ENCODE measurements around the gene SPOUT1. TPM values are rescaled to one million over a fixed set of nuclear protein-coding genes. Genes with fewer than 3 reads are reported as not detected.

Gene SPOUT1
- total and polyA plus RNA-seq, 2 donors (not counting 1 experiment from before 2014, with no cell fraction given) = 73.0 to 86.4 TPM

- no peak overlapping the region for H2AFZ ChIP-seq (ENCODE audit: insufficient read depth, low read depth, low read length, poor library complexity, severe bottlenecking)
- no peak overlapping the region for H3K4me3 ChIP-seq (ENCODE audit: control extremely low read depth in 1 of 5, extremely low read depth in 1 of 5, insufficient read depth in 1 of 5, low read depth in 2 of 5, low read length in 4 of 5)
- Mint-ChIP-seq H3K4me3 (no peak overlapping the region), H3K27me3 (no peaks in the 10 kb centered on the region), H3K9me3 (ENCODE audit: insufficient read depth) (no peaks in the 10 kb centered on the region), H3K27ac (no peak overlapping the region), H3K4me1 (peaks cover 21% of the 10 kb centered on the region)
- H3K4me1 ChIP-seq (ENCODE audit: control insufficient read depth in 2 of 2, insufficient read depth in 2 of 2, low read length in 2 of 2) = peaks cover 16 to 17% of the 10 kb centered on the region in 2 donors
- WGBS (ENCODE audit: insufficient coverage) = 79% methylated on average over 3 of the region's 4 CpGs
- H4K20me1 ChIP-seq (ENCODE audit: control insufficient read depth, insufficient read depth, low read length, poor library complexity, severe bottlenecking) = peaks cover 9% of the 10 kb centered on the region
- no peaks in the 10 kb centered on the region for H3K27me3 ChIP-seq (replicated peaks in 1 of 4; ENCODE audit: control extremely low read depth in 1 of 4, control insufficient read depth in 3 of 4, insufficient read depth in 4 of 4, low read length in 3 of 4)
- ChIA-PET CTCF (no interaction called here), POLR2A (no interaction called here)
- no peaks in the 10 kb centered on the region for H3K9me3 ChIP-seq (ENCODE audit: control extremely low read depth in 1 of 3, control insufficient read depth in 2 of 3, insufficient read depth in 1 of 3, low read length in 2 of 3)
- ATAC-seq (ENCODE audit: low read depth) (no peak), DNase-seq (no peak)
- H3K27ac ChIP-seq (ENCODE audit: low read length in 2 of 2) = no peak overlapping the region
- H3K4me2 ChIP-seq (replicated peaks; ENCODE audit: low read depth, low read length, poor library complexity, severe bottlenecking) = no peak overlapping the region
- H3K79me2 ChIP-seq (ENCODE audit: control insufficient read depth, insufficient read depth, low read length) = peaks cover 33% of the 10 kb centered on the region
- TF ChIP-seq CTCF (IDR thresholded peaks at IDR 0.05) = no peak
- TF ChIP-seq EZH2 (IDR thresholded peaks at IDR 0.05; ENCODE audit: borderline replicate concordance, insufficient read depth, low read depth, low read length, poor library complexity, severe bottlenecking) = no peak
- no peak overlapping the region for H3K9ac ChIP-seq (ENCODE audit: low read length)
- peaks cover 0 to 40% of the 10 kb centered on the region in 2 experiments for H3K36me3 ChIP-seq (replicated peaks in 1 of 2; ENCODE audit: control extremely low read depth in 1 of 2, control insufficient read depth in 1 of 2, extremely low read depth in 1 of 2, insufficient read depth in 2 of 2, low read length in 1 of 2)
- intact Hi-C loops (cut with micrococcal nuclease) = no loop called here
These were observed 39.1 kb downstream of the SPOUT1 start for GRCh38 chr9:128790536-128790935.

GRCh38 chr9:128788445-128788844 lies 41.1 kb downstream of the SPOUT1 start:
- Histone ChIP-seq H3K79me2 (ENCODE audit: control insufficient read depth, insufficient read depth, low read length) (peaks cover 33% of the 10 kb centered on the region), H3K4me3 (ENCODE audit: control extremely low read depth in 1 of 5, extremely low read depth in 1 of 5, insufficient read depth in 1 of 5, low read depth in 2 of 5, low read length in 4 of 5) (peak overlapping the region in 1 of 5 experiments; percentile 92), H3K27me3 (replicated peaks in 1 of 4; ENCODE audit: control extremely low read depth in 1 of 4, control insufficient read depth in 3 of 4, insufficient read depth in 4 of 4, low read length in 3 of 4) (no peaks in the 10 kb centered on the region), H3K27ac (ENCODE audit: low read length in 2 of 2) (peak overlapping the region in 1 of 2 donors; percentile 86), H3K36me3 (replicated peaks in 1 of 2; ENCODE audit: control extremely low read depth in 1 of 2, control insufficient read depth in 1 of 2, extremely low read depth in 1 of 2, insufficient read depth in 2 of 2, low read length in 1 of 2) (peaks cover 0 to 37% of the 10 kb centered on the region in 2 experiments), H4K20me1 (ENCODE audit: control insufficient read depth, insufficient read depth, low read length, poor library complexity, severe bottlenecking) (peaks cover 9% of the 10 kb centered on the region), H3K4me2 (replicated peaks; ENCODE audit: low read depth, low read length, poor library complexity, severe bottlenecking) (peak overlapping the region; percentile 90), H3K9me3 (ENCODE audit: control extremely low read depth in 1 of 3, control insufficient read depth in 2 of 3, insufficient read depth in 1 of 3, low read length in 2 of 3) (no peaks in the 10 kb centered on the region), H3K4me1 (ENCODE audit: control insufficient read depth in 2 of 2, insufficient read depth in 2 of 2, low read length in 2 of 2) (peaks cover 16 to 17% of the 10 kb centered on the region in 2 donors), H3K9ac (ENCODE audit: low read length) (no peak overlapping the region), H2AFZ (ENCODE audit: insufficient read depth, low read depth, low read length, poor library complexity, severe bottlenecking) (no peak overlapping the region)
- CTCF ChIA-PET = interaction anchor here (0.6 to 2.0 kb wide), 8 partner anchors 18 to 140 kb away, joined by 3 to 10 read pairs (median 3); partner anchors contain the start of genes PKN3 and ZDHHC12
- TF ChIP-seq CTCF (IDR thresholded peaks at IDR 0.05) (no peak), EZH2 (IDR thresholded peaks at IDR 0.05; ENCODE audit: borderline replicate concordance, insufficient read depth, low read depth, low read length, poor library complexity, severe bottlenecking) (no peak)
- H3K9me3 Mint-ChIP-seq (ENCODE audit: insufficient read depth) = no peaks in the 10 kb centered on the region
- H3K4me3 Mint-ChIP-seq = peak overlapping the region; percentile 91
- peaks cover 24% of the 10 kb centered on the region for H3K4me1 Mint-ChIP-seq
- intact Hi-C loops (cut with micrococcal nuclease) = no loop called here
- 100% methylated on average over 1 of the region's 1 CpG for WGBS (ENCODE audit: insufficient coverage)
- no peak for DNase-seq
- no peaks in the 10 kb centered on the region for H3K27me3 Mint-ChIP-seq
- peak overlapping the region; percentile 85 for H3K27ac Mint-ChIP-seq
- ATAC-seq (ENCODE audit: low read depth) = no peak
- POLR2A ChIA-PET = interaction anchor here (0.7 to 1.2 kb wide), 2 partner anchors 17 to 20 kb away, joined by 3 read pairs; partner anchors contain the start of gene ZER1

All from B cell (primary cell).